Naive thymus-derived CD4-positive, alpha-beta T cell (primary cell): Measurements from ENCODE around the gene STEAP3. TPM values are rescaled to one million over a fixed set of nuclear protein-coding genes. Genes with fewer than 3 reads are reported as not detected.

Experiments used
- ATAC-seq: fragments of 150-1000 bp; cut with Tn5 transposase; 2 replicates; pipeline ENCODE4 v1.10.0; 2021; ENCODE audit warnings: mild to moderate bottlenecking, moderate library complexity
- CTCF ChIA-PET: fragments of 350-600 bp; sonication (Branson Sonifier 250); formaldehyde crosslinking; loops from one replicate; lab custom pipeline; 2021; ENCODE audit warnings: antibody characterized with exemption; lab: Charles Lee
- POLR2A ChIA-PET: fragments of 350-600 bp; sonication (Branson Sonifier 250); formaldehyde crosslinking; loops from one replicate; lab custom pipeline; 2021; ENCODE audit warnings: antibody characterized with exemption, inconsistent platforms; lab: Charles Lee
- DNase-seq, 9 donors: peaks; one replicate each; pipeline versions ENCODE4 v3.0.0 to v3.0.0-alpha.2; 2020 to 2022; ENCODE audit warnings: mixed read lengths in 1 of 9
- H3K27ac ChIP-seq: one replicate; pipeline ENCODE4 v1.7.0; 2013; ENCODE audit warnings: mild to moderate bottlenecking, low read depth, low read length, moderate library complexity
- H3K27me3 ChIP-seq, 2 donors: one replicate each; pipeline ENCODE4 v1.7.0; 2013; ENCODE audit warnings: low read length in 2 of 2, mild to moderate bottlenecking in 2 of 2, moderate library complexity in 2 of 2; ENCODE audit not compliant: control insufficient read depth in 2 of 2, insufficient read depth in 2 of 2
- H3K36me3 ChIP-seq, 3 experiments: 1 replicate in 2 of 3; 2 replicates in 1 of 3; pipeline ENCODE4 v1.7.0; 2013; ENCODE audit warnings: low read length in 3 of 3, mild to moderate bottlenecking in 3 of 3, moderate library complexity in 1 of 3; ENCODE audit not compliant: insufficient read depth in 3 of 3, control insufficient read depth in 2 of 3
- H3K4me1 ChIP-seq, 2 donors: one replicate each; pipeline ENCODE4 v1.7.0; 2013; ENCODE audit warnings: low read length in 2 of 2, mild to moderate bottlenecking in 2 of 2, moderate library complexity in 1 of 2; ENCODE audit not compliant: control insufficient read depth in 2 of 2, insufficient read depth in 2 of 2
- H3K4me3 ChIP-seq: 2 replicates; pipeline ENCODE4 v1.7.0; 2013; ENCODE audit warnings: mild to moderate bottlenecking, low read length
- H3K9me3 ChIP-seq, 3 experiments: 1 replicate in 2 of 3; 2 replicates in 1 of 3; pipeline ENCODE4 v1.7.0; 2013; ENCODE audit warnings: low read length in 3 of 3; ENCODE audit not compliant: control insufficient read depth in 2 of 3
- H3K27ac Mint-ChIP-seq, 9 donors: one replicate each; pipeline ENCODE4 v1.8.0; 2020 to 2022; ENCODE audit warnings: mixed read lengths in 9 of 9, mild to moderate bottlenecking in 8 of 9, moderate library complexity in 5 of 9, inconsistent platforms in 2 of 9
- H3K27me3 Mint-ChIP-seq, 5 donors: one replicate each; pipeline ENCODE4 v1.8.0; 2021 to 2022; ENCODE audit warnings: mixed read lengths in 5 of 5, mild to moderate bottlenecking in 1 of 5
- H3K36me3 Mint-ChIP-seq, 5 donors: one replicate each; pipeline ENCODE4 v1.8.0; 2020 to 2022; ENCODE audit warnings: mixed read lengths in 5 of 5, mild to moderate bottlenecking in 3 of 5, inconsistent platforms in 1 of 5
- H3K4me1 Mint-ChIP-seq, 7 donors: one replicate each; pipeline ENCODE4 v1.8.0; 2020 to 2022; ENCODE audit warnings: mixed read lengths in 7 of 7, mild to moderate bottlenecking in 3 of 7, inconsistent platforms in 1 of 7
- H3K4me3 Mint-ChIP-seq, 10 donors: one replicate each; pipeline ENCODE4 v1.8.0; 2020 to 2022; ENCODE audit warnings: mild to moderate bottlenecking in 10 of 10, mixed read lengths in 10 of 10, moderate library complexity in 6 of 10, inconsistent platforms in 2 of 10
- H3K9me3 Mint-ChIP-seq, 11 donors: one replicate each; pipeline ENCODE4 v1.8.0; 2020 to 2022; ENCODE audit warnings: mixed read lengths in 11 of 11, mild to moderate bottlenecking in 4 of 11, inconsistent platforms in 1 of 11, moderate library complexity in 1 of 11
- intact Hi-C, 2 donors: fragments of 100-400 bp; cut with micrococcal nuclease; formaldehyde crosslinking; loops; one replicate each; pipeline ENCODE4 v1.15.1; 2023
- polyA plus RNA-seq, 2 donors: library from polyadenylated mRNA; unstranded; fragments of 300-500 nt; fragmentation: Illumina TruSeq; gene quantifications; one replicate each; pipeline ENCODE4 v1.2.3, GENCODE V29; 2021
- total RNA-seq, 6 experiments: library from RNA in 5 of 6; stranded (reverse) in 5 of 6; gene quantifications; 1 replicate in 5 of 6; 2 replicates in 1 of 6; pipeline ENCODE4 v1.2.3 and lab custom pipeline; 2021 to 2026

The STEAP3 gene
- total and polyA plus RNA-seq, 7 experiments from 2014 or later = 0.10 to 1.9 (median 0.16) TPM; not detected in 2

GRCh38 chr2:119246884-119247843 lies 23.5 kb downstream of the STEAP3 start:
- Histone ChIP-seq H3K9me3 (no peaks in the 10 kb centered on the region), H3K4me3 (no peak overlapping the region), H3K36me3 (no peaks in the 10 kb centered on the region), H3K27me3 (no peaks in the 10 kb centered on the region), H3K27ac (no peak overlapping the region), H3K4me1 (no peaks in the 10 kb centered on the region)
- Mint-ChIP-seq H3K27ac (no peak overlapping the region), H3K36me3 (no peaks in the 10 kb centered on the region), H3K27me3 (peaks cover 0 to 6% (median 0%) of the 10 kb centered on the region in 5 donors), H3K9me3 (peaks cover 0 to 2% (median 0%) of the 10 kb centered on the region in 11 donors), H3K4me3 (no peak overlapping the region), H3K4me1 (no peaks in the 10 kb centered on the region)
- DNase-seq = no peak
- POLR2A ChIA-PET = no interaction called here
- intact Hi-C loops = no loop called here
- CTCF ChIA-PET = no interaction called here
- no peak for ATAC-seq

- intact Hi-C loops = no loop called here
Measured at GRCh38 chr2:119247844-119248271, 24.2 kb downstream of the STEAP3 start.

GRCh38 chr2:119248311-119248710 lies 24.7 kb downstream of the STEAP3 start:
- Histone ChIP-seq H3K4me3 (no peak overlapping the region), H3K4me1 (no peaks in the 10 kb centered on the region), H3K36me3 (no peaks in the 10 kb centered on the region), H3K27ac (no peak overlapping the region), H3K9me3 (no peaks in the 10 kb centered on the region), H3K27me3 (no peaks in the 10 kb centered on the region)
- Mint-ChIP-seq H3K27me3 (peaks cover 0 to 6% (median 0%) of the 10 kb centered on the region in 5 donors), H3K4me1 (no peaks in the 10 kb centered on the region), H3K4me3 (no peak overlapping the region), H3K9me3 (peaks cover 0 to 2% (median 0%) of the 10 kb centered on the region in 11 donors), H3K36me3 (no peaks in the 10 kb centered on the region), H3K27ac (peak overlapping the region in 1 of 9 donors; percentile 40)
- CTCF ChIA-PET = no interaction called here
- POLR2A ChIA-PET = no interaction called here
- DNase-seq = no peak
- ATAC-seq = no peak
- intact Hi-C loops = no loop called here

More at GRCh38 chr2:119247844-119248271, 24.2 kb downstream of the STEAP3 start:
- Histone ChIP-seq H3K4me1 (no peaks in the 10 kb centered on the region), H3K27me3 (no peaks in the 10 kb centered on the region), H3K36me3 (no peaks in the 10 kb centered on the region), H3K9me3 (no peaks in the 10 kb centered on the region), H3K4me3 (no peak overlapping the region), H3K27ac (no peak overlapping the region)
- H3K27me3 Mint-ChIP-seq = peaks cover 0 to 6% (median 0%) of the 10 kb centered on the region in 5 donors
- no peaks in the 10 kb centered on the region for H3K4me1 Mint-ChIP-seq
- ATAC-seq (no peak), DNase-seq (no peak)
- peak overlapping the region in 1 of 9 donors; percentile 40 for H3K27ac Mint-ChIP-seq
- H3K9me3 Mint-ChIP-seq = peaks cover 0 to 2% (median 0%) of the 10 kb centered on the region in 11 donors
- H3K36me3 Mint-ChIP-seq = no peaks in the 10 kb centered on the region
- CTCF ChIA-PET = no interaction called here
- H3K4me3 Mint-ChIP-seq = no peak overlapping the region
- POLR2A ChIA-PET = no interaction called here

- H3K36me3 ChIP-seq = no peaks in the 10 kb centered on the region
- no peak for ATAC-seq
- no peaks in the 10 kb centered on the region for H3K4me1 ChIP-seq
- Mint-ChIP-seq H3K27me3 (peaks cover 0 to 6% (median 0%) of the 10 kb centered on the region in 5 donors), H3K9me3 (peaks cover 0 to 2% (median 0%) of the 10 kb centered on the region in 11 donors), H3K36me3 (no peaks in the 10 kb centered on the region), H3K4me3 (no peak overlapping the region), H3K27ac (peak overlapping the region in 2 of 9 donors; percentile 40 to 62), H3K4me1 (no peaks in the 10 kb centered on the region)
- no peak overlapping the region for H3K27ac ChIP-seq
- H3K27me3 ChIP-seq = no peaks in the 10 kb centered on the region
- ChIA-PET CTCF (no interaction called here), POLR2A (no interaction called here)
- intact Hi-C loops = no loop called here
- no peak for DNase-seq
- H3K4me3 ChIP-seq = no peak overlapping the region
- no peaks in the 10 kb centered on the region for H3K9me3 ChIP-seq
Measured at GRCh38 chr2:119248751-119249150, 25.1 kb downstream of the STEAP3 start.

- no peaks in the 10 kb centered on the region for H3K4me1 ChIP-seq
- H3K27ac Mint-ChIP-seq = no peak overlapping the region
- H3K36me3 Mint-ChIP-seq = no peaks in the 10 kb centered on the region
- H3K4me1 Mint-ChIP-seq = no peaks in the 10 kb centered on the region
- ATAC-seq (no peak), DNase-seq (no peak)
- no peak overlapping the region for H3K4me3 ChIP-seq
- POLR2A ChIA-PET = no interaction called here
- no peaks in the 10 kb centered on the region for H3K9me3 ChIP-seq
- H3K27me3 ChIP-seq = no peaks in the 10 kb centered on the region
- intact Hi-C loops = no loop called here
- CTCF ChIA-PET = no interaction called here
- H3K27ac ChIP-seq = no peak overlapping the region
- peaks cover 0 to 2% (median 0%) of the 10 kb centered on the region in 11 donors for H3K9me3 Mint-ChIP-seq
- peaks cover 0 to 6% (median 0%) of the 10 kb centered on the region in 5 donors for H3K27me3 Mint-ChIP-seq
- no peak overlapping the region for H3K4me3 Mint-ChIP-seq
- H3K36me3 ChIP-seq = no peaks in the 10 kb centered on the region
Measured at GRCh38 chr2:119249311-119249710, 25.7 kb downstream of the STEAP3 start.

- no peak overlapping the region for H3K27ac ChIP-seq
- ChIA-PET POLR2A (no interaction called here), CTCF (no interaction called here)
- no peaks in the 10 kb centered on the region for H3K27me3 ChIP-seq
- Mint-ChIP-seq H3K27ac (no peak overlapping the region), H3K36me3 (no peaks in the 10 kb centered on the region), H3K4me3 (no peak overlapping the region), H3K9me3 (peaks cover 0 to 2% (median 0%) of the 10 kb centered on the region in 11 donors), H3K27me3 (peaks cover 0 to 6% (median 0%) of the 10 kb centered on the region in 5 donors), H3K4me1 (no peaks in the 10 kb centered on the region)
- no peak overlapping the region for H3K4me3 ChIP-seq
- ATAC-seq = no peak
- H3K4me1 ChIP-seq = no peaks in the 10 kb centered on the region
- no peaks in the 10 kb centered on the region for H3K36me3 ChIP-seq
- intact Hi-C loops = no loop called here
- DNase-seq = no peak
- no peaks in the 10 kb centered on the region for H3K9me3 ChIP-seq
Measured at GRCh38 chr2:119249855-119250717, 26.5 kb downstream of the STEAP3 start.
